D721Med (cell line): ENCODE measurements around the gene RBKS.

Experiments
- DNase-seq: peaks from one replicate; pipeline ENCODE4 v3.0.0; 2011; ENCODE audit warnings: low spot score; ENCODE audit not compliant: insufficient read length
- FAIRE-seq: peaks from 2 replicates; lab custom pipeline; 2011; peaks lifted over from hg19 to GRCh38; lab: Jason Lieb, UNC
- TF ChIP-seq, protein P1 (sequence below): IDR thresholded peaks from 2 replicates; pipeline ENCODE4 v1.5.1; 2012; ENCODE audit warnings: mild to moderate bottlenecking, control low read depth; ENCODE audit not compliant: insufficient read depth; ENCODE audit errors: missing control alignments

The RBKS gene

DNA sequence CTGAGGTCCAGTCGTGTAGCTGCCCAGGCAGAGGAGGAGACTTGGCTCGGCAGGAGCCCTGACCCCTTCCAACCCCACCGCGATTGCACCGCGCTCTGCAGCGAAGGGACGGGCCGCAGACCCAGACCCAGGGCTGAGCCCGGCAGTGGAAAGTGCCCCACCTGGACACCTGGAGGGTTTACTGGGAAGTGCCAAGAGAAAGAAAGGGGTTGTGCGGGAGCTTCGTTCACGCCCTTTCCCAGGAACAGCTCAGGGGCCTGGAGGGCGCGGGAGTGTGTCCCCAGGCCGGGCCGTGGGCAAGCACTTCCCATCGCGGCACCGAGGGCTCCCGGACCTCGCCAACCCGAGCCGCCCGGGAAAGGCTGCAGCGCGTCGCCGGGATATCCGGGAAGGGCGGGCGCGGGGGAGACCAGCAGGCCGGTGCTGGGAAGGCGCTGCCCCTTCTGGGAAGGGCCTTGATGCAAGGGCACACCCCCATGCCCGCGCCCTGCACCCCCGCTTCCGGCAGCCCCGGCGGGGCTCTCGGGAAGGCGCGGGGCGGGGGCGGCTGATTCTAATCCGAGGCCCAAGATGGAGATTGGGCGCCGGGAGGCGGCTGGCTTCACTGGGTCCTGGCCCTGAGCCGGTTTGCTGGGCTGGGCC, 154.8 kb downstream of the RBKS start:
- TF ChIP-seq, protein P1, sequence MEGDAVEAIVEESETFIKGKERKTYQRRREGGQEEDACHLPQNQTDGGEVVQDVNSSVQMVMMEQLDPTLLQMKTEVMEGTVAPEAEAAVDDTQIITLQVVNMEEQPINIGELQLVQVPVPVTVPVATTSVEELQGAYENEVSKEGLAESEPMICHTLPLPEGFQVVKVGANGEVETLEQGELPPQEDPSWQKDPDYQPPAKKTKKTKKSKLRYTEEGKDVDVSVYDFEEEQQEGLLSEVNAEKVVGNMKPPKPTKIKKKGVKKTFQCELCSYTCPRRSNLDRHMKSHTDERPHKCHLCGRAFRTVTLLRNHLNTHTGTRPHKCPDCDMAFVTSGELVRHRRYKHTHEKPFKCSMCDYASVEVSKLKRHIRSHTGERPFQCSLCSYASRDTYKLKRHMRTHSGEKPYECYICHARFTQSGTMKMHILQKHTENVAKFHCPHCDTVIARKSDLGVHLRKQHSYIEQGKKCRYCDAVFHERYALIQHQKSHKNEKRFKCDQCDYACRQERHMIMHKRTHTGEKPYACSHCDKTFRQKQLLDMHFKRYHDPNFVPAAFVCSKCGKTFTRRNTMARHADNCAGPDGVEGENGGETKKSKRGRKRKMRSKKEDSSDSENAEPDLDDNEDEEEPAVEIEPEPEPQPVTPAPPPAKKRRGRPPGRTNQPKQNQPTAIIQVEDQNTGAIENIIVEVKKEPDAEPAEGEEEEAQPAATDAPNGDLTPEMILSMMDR = no peak
- no peak for FAIRE-seq
- DNase-seq = no peak

DNA sequence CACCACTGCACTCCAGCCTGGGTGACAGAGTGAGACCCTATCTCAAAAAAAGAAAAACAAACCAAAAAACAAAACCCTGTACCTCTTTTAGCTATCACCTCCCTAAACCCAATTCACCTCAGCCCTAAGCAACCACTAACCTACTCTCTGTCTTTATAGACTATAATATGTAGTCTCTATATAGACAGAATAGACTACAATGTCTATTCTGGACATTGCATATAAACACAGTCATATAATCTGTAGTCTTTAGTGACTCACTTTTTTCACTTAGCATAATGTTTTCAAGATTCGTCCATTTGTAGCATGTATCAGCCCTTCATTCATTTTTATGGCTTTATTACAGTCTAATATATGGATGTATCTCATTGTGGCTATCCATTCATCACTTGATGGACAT, 155.9 kb downstream of the RBKS start:
- FAIRE-seq (no peak), DNase-seq (no peak)
- TF ChIP-seq, protein P1 = no peak
